SK-N-MC (cell line): ENCODE results near the gene CDK2AP2.

Experiments used
- EZH2 ChIP-seq: fragments of 200-600 bp; sonication (generic); IDR thresholded peaks from one replicate; pipeline ENCODE4 v1.6.1; 2017; ENCODE audit warnings: antibody characterized with exemption
- POLR2AphosphoS5 ChIP-seq: IDR thresholded peaks from 2 replicates; pipeline ENCODE4 v1.6.1; 2012; ENCODE audit warnings: mild to moderate bottlenecking, low read depth, low read length, borderline replicate concordance

- TF ChIP-seq EZH2 (no peak), POLR2AphosphoS5 (no peak)
Measured at GRCh38 chr11:67507242-67507863, 609 bp downstream of the CDK2AP2 start.
